ENCODE results near the gene ATP5PB. TPM values are rescaled to one million over a fixed set of nuclear protein-coding genes. Genes with fewer than 3 reads are reported as not detected.
A peak's percentile ranks its signal among the peaks of the same experiment; 100 is the strongest.

The ATP5PB gene
- total RNA-seq, 2 experiments from 2014 or later: 286 to 303 TPM

DNA sequence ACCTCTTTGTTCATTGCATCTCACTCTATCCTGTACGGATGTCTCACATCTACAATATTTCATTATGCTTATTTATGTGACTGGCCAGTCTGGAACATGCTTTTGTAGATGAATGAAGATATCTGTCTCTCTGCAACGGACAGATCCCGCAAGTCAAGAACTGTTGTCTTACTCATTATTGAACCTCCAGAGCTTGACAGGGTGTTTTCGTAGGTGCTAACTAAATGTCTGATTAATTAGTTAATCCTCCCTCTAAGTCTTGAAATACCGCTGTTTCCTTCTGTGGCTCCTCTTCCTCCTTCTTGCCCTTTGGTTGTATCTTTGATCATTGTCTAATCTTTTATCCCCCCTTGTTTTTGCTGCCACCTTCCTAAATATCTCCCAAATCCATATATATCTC lies 21.3 kb downstream of the ATP5PB start:
- no TSS peak for BruUV-seq (replicated peaks)
- intact Hi-C loops (cut with micrococcal nuclease; ENCODE audit: unreplicated experiment): no loop called here
- Histone ChIP-seq H3K36me3 (ENCODE audit: insufficient read depth, low read length) (peaks cover 22% of the 10 kb centered on the region), H3K27ac (ENCODE audit: low read depth, low read length, poor library complexity, severe bottlenecking) (peak overlapping the region; percentile 66), H3K4me2 (ENCODE audit: low read length) (peak overlapping the region; percentile 71), H3K9me3 (ENCODE audit: low read length) (peaks cover 4% of the 10 kb centered on the region; the same call in 1 of the 2 replicates), H3K4me1 (ENCODE audit: insufficient read depth, low read length, poor library complexity, severe bottlenecking) (peaks cover 23% of the 10 kb centered on the region), H4K20me1 (ENCODE audit: insufficient read depth, low read length) (no peaks in the 10 kb centered on the region), H3K79me2 (ENCODE audit: insufficient read depth, low read depth, low read length) (no peaks in the 10 kb centered on the region), H3K4me3 (ENCODE audit: low read depth, low read length, poor library complexity, severe bottlenecking) (peak overlapping the region; percentile 38), H3K9me2 (ENCODE audit: insufficient read depth, low read length) (no peaks in the 10 kb centered on the region), H2AFZ (ENCODE audit: low read length) (peak overlapping the region; percentile 64; the same call in 1 of the 2 replicates)
- ChIA-PET CTCF (ENCODE audit: unreplicated experiment) (interaction anchor here (0.6 to 0.7 kb wide), 2 partner anchors 62 to 257 kb away, joined by 3 read pairs; no protein-coding TSS in a partner anchor), POLR2A (interaction anchor here (1.2 to 1.7 kb wide), 2 partner anchors 11 to 47 kb away, joined by 3 to 10 read pairs; no protein-coding TSS in a partner anchor)
- TF ChIP-seq, protein P1, sequence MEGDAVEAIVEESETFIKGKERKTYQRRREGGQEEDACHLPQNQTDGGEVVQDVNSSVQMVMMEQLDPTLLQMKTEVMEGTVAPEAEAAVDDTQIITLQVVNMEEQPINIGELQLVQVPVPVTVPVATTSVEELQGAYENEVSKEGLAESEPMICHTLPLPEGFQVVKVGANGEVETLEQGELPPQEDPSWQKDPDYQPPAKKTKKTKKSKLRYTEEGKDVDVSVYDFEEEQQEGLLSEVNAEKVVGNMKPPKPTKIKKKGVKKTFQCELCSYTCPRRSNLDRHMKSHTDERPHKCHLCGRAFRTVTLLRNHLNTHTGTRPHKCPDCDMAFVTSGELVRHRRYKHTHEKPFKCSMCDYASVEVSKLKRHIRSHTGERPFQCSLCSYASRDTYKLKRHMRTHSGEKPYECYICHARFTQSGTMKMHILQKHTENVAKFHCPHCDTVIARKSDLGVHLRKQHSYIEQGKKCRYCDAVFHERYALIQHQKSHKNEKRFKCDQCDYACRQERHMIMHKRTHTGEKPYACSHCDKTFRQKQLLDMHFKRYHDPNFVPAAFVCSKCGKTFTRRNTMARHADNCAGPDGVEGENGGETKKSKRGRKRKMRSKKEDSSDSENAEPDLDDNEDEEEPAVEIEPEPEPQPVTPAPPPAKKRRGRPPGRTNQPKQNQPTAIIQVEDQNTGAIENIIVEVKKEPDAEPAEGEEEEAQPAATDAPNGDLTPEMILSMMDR (conservative IDR thresholded peaks at IDR 0.05; ENCODE audit: low read length): no peak
- no peak for TF ChIP-seq EZH2phosphoT487 (IDR thresholded peaks at IDR 0.05; ENCODE audit: borderline replicate concordance, low read depth, low read length)
- no peak for DNase-seq (ENCODE audit: low spot score)

DNA sequence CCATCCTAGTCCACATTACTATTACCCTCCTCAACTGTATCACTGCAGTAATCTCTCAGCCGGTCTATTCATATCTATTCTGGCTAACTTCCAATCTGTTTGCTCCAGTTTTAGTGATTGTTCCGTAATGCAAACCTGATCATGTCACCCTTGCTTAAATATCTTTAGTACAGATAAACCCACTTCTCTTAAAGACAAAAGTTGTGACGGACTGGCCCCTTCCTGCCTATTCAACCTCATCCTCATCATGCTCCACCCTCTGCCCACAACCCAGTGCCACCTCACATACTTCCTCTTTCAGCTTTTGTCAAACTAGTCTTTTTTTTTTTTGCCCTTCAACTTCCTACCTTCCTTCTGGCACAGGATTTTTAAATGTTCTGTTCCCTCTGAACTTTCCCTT lies 21.7 kb downstream of the ATP5PB start:
- ChIA-PET CTCF (ENCODE audit: unreplicated experiment) (interaction anchor here (0.5 to 0.7 kb wide), 3 partner anchors 11 to 257 kb away, joined by 3 read pairs; no protein-coding TSS in a partner anchor), POLR2A (interaction anchor here (0.8 to 1.7 kb wide), 4 partner anchors 9 to 69 kb away, joined by 3 to 10 read pairs (median 4); no protein-coding TSS in a partner anchor)
- Histone ChIP-seq H3K79me2 (ENCODE audit: insufficient read depth, low read depth, low read length) (no peaks in the 10 kb centered on the region), H3K4me3 (ENCODE audit: low read depth, low read length, poor library complexity, severe bottlenecking) (peak overlapping the region; percentile 38), H3K4me1 (ENCODE audit: insufficient read depth, low read length, poor library complexity, severe bottlenecking) (peaks cover 26% of the 10 kb centered on the region), H3K36me3 (ENCODE audit: insufficient read depth, low read length) (peaks cover 22% of the 10 kb centered on the region), H2AFZ (ENCODE audit: low read length) (peak overlapping the region; percentile 64; the same call in 1 of the 2 replicates), H4K20me1 (ENCODE audit: insufficient read depth, low read length) (no peaks in the 10 kb centered on the region), H3K4me2 (ENCODE audit: low read length) (peak overlapping the region; percentile 71), H3K9me2 (ENCODE audit: insufficient read depth, low read length) (no peaks in the 10 kb centered on the region), H3K9me3 (ENCODE audit: low read length) (peaks cover 4% of the 10 kb centered on the region; the same call in 1 of the 2 replicates), H3K27ac (ENCODE audit: low read depth, low read length, poor library complexity, severe bottlenecking) (peak overlapping the region; percentile 66)
- no TSS peak for BruUV-seq (replicated peaks)
- DNase-seq (ENCODE audit: low spot score): peak; percentile 78
- TF ChIP-seq EZH2phosphoT487 (IDR thresholded peaks at IDR 0.05; ENCODE audit: borderline replicate concordance, low read depth, low read length): no peak
- TF ChIP-seq, protein P1 (conservative IDR thresholded peaks at IDR 0.05; ENCODE audit: low read length): no peak
- intact Hi-C loops (cut with micrococcal nuclease; ENCODE audit: unreplicated experiment): no loop called here

DNA sequence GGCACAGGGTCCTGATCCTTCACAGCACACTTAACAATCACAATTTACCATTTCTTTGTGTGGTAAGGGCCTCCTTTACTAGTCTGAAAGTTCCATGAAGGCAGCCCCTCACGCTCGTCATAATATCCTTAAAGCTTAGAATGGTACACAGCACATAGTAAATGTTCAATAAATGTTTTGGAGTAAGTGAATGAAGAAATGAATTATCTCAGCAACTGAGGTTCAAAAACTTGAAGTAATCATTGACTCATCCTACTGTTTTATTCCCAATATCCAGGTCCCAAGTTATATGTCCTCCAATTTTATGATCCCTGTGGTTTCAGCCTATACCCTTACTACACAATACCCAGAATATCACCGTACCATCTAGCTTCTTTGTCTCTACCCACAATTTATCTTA lies 22.3 kb downstream of the ATP5PB start:
- DNase-seq (ENCODE audit: low spot score): no peak
- Histone ChIP-seq H3K36me3 (ENCODE audit: insufficient read depth, low read length) (peaks cover 22% of the 10 kb centered on the region), H3K27ac (ENCODE audit: low read depth, low read length, poor library complexity, severe bottlenecking) (peak overlapping the region; percentile 66), H3K4me1 (ENCODE audit: insufficient read depth, low read length, poor library complexity, severe bottlenecking) (peaks cover 31% of the 10 kb centered on the region), H4K20me1 (ENCODE audit: insufficient read depth, low read length) (no peaks in the 10 kb centered on the region), H3K79me2 (ENCODE audit: insufficient read depth, low read depth, low read length) (no peaks in the 10 kb centered on the region), H3K9me3 (ENCODE audit: low read length) (peaks cover 4% of the 10 kb centered on the region; the same call in 1 of the 2 replicates), H2AFZ (ENCODE audit: low read length) (peak overlapping the region; percentile 64; the same call in 1 of the 2 replicates), H3K4me2 (ENCODE audit: low read length) (peak overlapping the region; percentile 71), H3K4me3 (ENCODE audit: low read depth, low read length, poor library complexity, severe bottlenecking) (no peak overlapping the region), H3K9me2 (ENCODE audit: insufficient read depth, low read length) (no peaks in the 10 kb centered on the region)
- intact Hi-C loops (cut with micrococcal nuclease; ENCODE audit: unreplicated experiment): no loop called here
- ChIA-PET CTCF (ENCODE audit: unreplicated experiment) (interaction anchor here (0.5 kb wide), 1 partner anchor 10 kb away, joined by 3 read pairs; no protein-coding TSS in a partner anchor), POLR2A (interaction anchor here (0.7 to 1.7 kb wide), 4 partner anchors 10 to 124 kb away, joined by 3 to 10 read pairs (median 4); no protein-coding TSS in a partner anchor)
- TF ChIP-seq, protein P1 (conservative IDR thresholded peaks at IDR 0.05; ENCODE audit: low read length): no peak
- TF ChIP-seq EZH2phosphoT487 (IDR thresholded peaks at IDR 0.05; ENCODE audit: borderline replicate concordance, low read depth, low read length): no peak
- no TSS peak for BruUV-seq (replicated peaks)
